ENCODE data around the gene CFAP46. TPM values are rescaled to one million over a fixed set of nuclear protein-coding genes. Genes with fewer than 3 reads are reported as not detected.

CFAP46 gene
- total and polyA plus RNA-seq, 9 of the 15 experiments (the other 6 are each of a cell fraction or from before 2014, with no cell fraction given) = not detected

GRCh38 chr10:132832186-132832969, 110.0 kb downstream of the CFAP46 start:
- FAIRE-seq (no peak), DNase-seq (ENCODE audit: extremely low read depth in 1 of 4, low spot score in 3 of 4) (no peak), ATAC-seq (no peak)
- peaks cover 0 to 7% of the 10 kb centered on the region in 2 experiments; a peak in 1 of 5 replicates for H3K4me1 ChIP-seq (replicated peaks in 1 of 2; ENCODE audit: control insufficient read depth in 2 of 2, insufficient read depth in 2 of 2, low read length in 2 of 2)
- H3K79me2 ChIP-seq (ENCODE audit: control insufficient read depth, insufficient read depth, low read length) = no peaks in the 10 kb centered on the region
- no peaks in the 10 kb centered on the region for H4K20me1 ChIP-seq (replicated peaks; ENCODE audit: control insufficient read depth, insufficient read depth, low read length)
- ChIA-PET POLR2A (interaction anchor here (0.6 kb wide), 1 partner anchor 44 kb away, joined by 3 read pairs; no protein-coding TSS in a partner anchor), CTCF (ENCODE audit: low intra/inter-chr PET ratio) (no interaction called here)
- TF ChIP-seq SP1 (CRISPR knock-in tag; IDR thresholded peaks at IDR 0.05) (no peak), NR4A1 (CRISPR knock-in tag; IDR thresholded peaks at IDR 0.05) (no peak), NR4A1 (tag; IDR thresholded peaks at IDR 0.05) (no peak), GTF2A2 (tag; IDR thresholded peaks at IDR 0.05) (no peak), XRCC4 (IDR thresholded peaks at IDR 0.05; ENCODE audit: extremely low read depth, insufficient read depth, insufficient read length) (no peak), RBM15 (IDR thresholded peaks at IDR 0.05; ENCODE audit: insufficient read depth, low read length) (no peak), ID3 (CRISPR knock-in tag; IDR thresholded peaks at IDR 0.05) (no peak), ID3 (tag; IDR thresholded peaks at IDR 0.05) (no peak), ETV1 (tag; conservative IDR thresholded peaks at IDR 0.05; ENCODE audit: low read depth) (no peak), KDM1A (IDR thresholded peaks at IDR 0.05) (no peak), RCOR1 (IDR thresholded peaks at IDR 0.05; ENCODE audit: borderline replicate concordance in 1 of 2, low read depth in 2 of 2, low read length in 2 of 2) (no peak), MYBL2 (IDR thresholded peaks at IDR 0.05; ENCODE audit: low read depth) (no peak), MYBL2 (CRISPR knock-in tag; IDR thresholded peaks at IDR 0.05; ENCODE audit: borderline replicate concordance) (no peak), ZNF830 (CRISPR knock-in tag; IDR thresholded peaks at IDR 0.05) (no peak), HMG20B (CRISPR knock-in tag; IDR thresholded peaks at IDR 0.05) (no peak), ETV5 (CRISPR knock-in tag; IDR thresholded peaks at IDR 0.05; ENCODE audit: low read depth) (no peak), KHSRP (IDR thresholded peaks at IDR 0.05) (no peak)
- H3K27me3 ChIP-seq (ENCODE audit: control insufficient read depth in 2 of 2, insufficient read depth in 2 of 2, low read length in 2 of 2) = peaks cover 0 to 22% of the 10 kb centered on the region in 2 experiments; a peak in 3 of 5 replicates
- H3K4me2 ChIP-seq (ENCODE audit: insufficient read depth, low read length) = no peak overlapping the region
- no peak overlapping the region for H3K27ac ChIP-seq (ENCODE audit: extremely low read depth, low read depth, low read length)
- no peak overlapping the region for H3K9ac ChIP-seq (ENCODE audit: insufficient read depth in 1 of 2, low read depth in 2 of 2, low read length in 2 of 2)
- no peaks in the 10 kb centered on the region for H3K9me1 ChIP-seq (ENCODE audit: control insufficient read depth, insufficient read depth, low read length)
- H2AFZ ChIP-seq (ENCODE audit: low read depth, low read length) = no peak overlapping the region
- 11% methylated on average over 28 of the region's 30 CpGs for WGBS (ENCODE audit: insufficient coverage, low coverage, missing lambda C conversion rate)
- in situ Hi-C loops (cut with MboI) (no loop called here), intact Hi-C loops (cut with micrococcal nuclease) (no loop called here)
- no TSS peak for BruUV-seq (replicated peaks)
- H3K9me3 ChIP-seq (replicated peaks; ENCODE audit: control insufficient read depth, insufficient read depth, low read depth, low read length) = no peaks in the 10 kb centered on the region
- no peaks in the 10 kb centered on the region for H3K36me3 ChIP-seq (ENCODE audit: control insufficient read depth, insufficient read depth, low read length)
- H3K4me3 ChIP-seq = no peak overlapping the region
